Transverse colon (tissue), 4 donors: ENCODE results near the gene OR8B2. TPM values are rescaled to one million over a fixed set of nuclear protein-coding genes. Genes with fewer than 3 reads are reported as not detected.
"Not testable (repeated sequence)": the region's sequence is repeated elsewhere in the genome, so short reads cannot be mapped to it uniquely, and the experiment has no call there.

Experiments
- DNase-seq: peaks from one replicate; pipeline ENCODE4 v3.0.0-alpha.2; 2019
- H3K27ac ChIP-seq, 4 donors: fragments of 200-600 bp; sonication (generic); 2 replicates each; pipeline ENCODE4 v1.5.1; 2016 to 2018; ENCODE audit warnings: inconsistent platforms in 4 of 4
- H3K27me3 ChIP-seq: fragments of 200-600 bp; sonication (generic); 2 replicates; pipeline ENCODE4 v1.5.1; 2017; ENCODE audit warnings: inconsistent platforms
- H3K36me3 ChIP-seq, 4 donors: fragments of 200-600 bp; sonication (generic); 2 replicates each; pipeline ENCODE4 v1.5.1; 2017 to 2019; ENCODE audit warnings: inconsistent platforms in 4 of 4
- H3K4me1 ChIP-seq, 4 donors: fragments of 200-600 bp; sonication (generic); 2 replicates each; pipeline ENCODE4 v1.5.1; 2017 to 2020; ENCODE audit warnings: inconsistent platforms in 4 of 4
- H3K4me3 ChIP-seq, 4 donors: fragments of 200-600 bp; sonication (generic); 1 replicate in 1 of 4; 2 replicates in 3 of 4; pipeline versions ENCODE4 v1.5.1 to v1.6.1; 2017 to 2019; ENCODE audit warnings: inconsistent platforms in 4 of 4
- H3K9me3 ChIP-seq, 2 donors: fragments of 200-600 bp; sonication (generic); 2 replicates each; pipeline ENCODE4 v1.5.1; 2017 to 2019; ENCODE audit warnings: inconsistent platforms in 2 of 2
- EP300 ChIP-seq: sonication (generic); formaldehyde crosslinking; IDR thresholded peaks from one replicate; pipeline ENCODE4 v1.6.1; 2017; ENCODE audit warnings: antibody characterized with exemption, low read depth
- POLR2A ChIP-seq: fragments of 450-650 bp; IDR thresholded peaks from one replicate; pipeline ENCODE4 v1.6.1; 2016; ENCODE audit warnings: antibody characterized with exemption, mild to moderate bottlenecking, moderate library complexity
- POLR2AphosphoS5 ChIP-seq, 3 donors: sonication (generic); formaldehyde crosslinking; IDR thresholded peaks; one replicate each; pipeline ENCODE4 v1.6.1; 2016; ENCODE audit warnings: antibody characterized with exemption in 3 of 3
- WGBS, 2 donors: methylation state at CpG; one replicate each; pipeline ENCODE4 v1.1.5; 2018; ENCODE audit warnings: low coverage in 1 of 2; 5-methylcytosine and 5-hydroxymethylcytosine counted together
- in situ Hi-C, 4 donors: fragments of 200-750 bp; cut with MboI; loops; one replicate each; pipeline versions ENCODE4 v1.15.0 to v1.15.1; 2017; ENCODE audit warnings: low sequenced_read_pairs in 3 of 4, low pct_ligation_motif_present in 1 of 4, low pct_unique_long_range_greater_than_20kb in 1 of 4
- intact Hi-C: fragments of 100-400 bp; cut with DNase I; formaldehyde crosslinking; loops from one replicate; pipeline ENCODE4 v1.15.1; 2023; ENCODE audit warnings: low total_unique reads
- total RNA-seq, 4 donors: library from RNA; depleted of rRNA; stranded (reverse); fragments of >200 nt; gene quantifications; one replicate each; pipeline ENCODE4 v1.1.0, GENCODE V29; 2016
- TF ChIP-seq, protein P1 (sequence below), 5 experiments: fragments of 200-600 bp in 3 of 5; fragments of 450-650 bp in 2 of 5; sonication (generic) in 3 of 5; IDR thresholded peaks; 1 replicate in 2 of 5; 2 replicates in 3 of 5; pipeline ENCODE4 v1.5.1; 2016 to 2017; ENCODE audit warnings: antibody characterized with exemption in 5 of 5, inconsistent platforms in 3 of 5, mild to moderate bottlenecking in 2 of 5, moderate library complexity in 1 of 5

OR8B2 gene
- total RNA-seq, 4 donors from 2014 or later: not detected

DNA sequence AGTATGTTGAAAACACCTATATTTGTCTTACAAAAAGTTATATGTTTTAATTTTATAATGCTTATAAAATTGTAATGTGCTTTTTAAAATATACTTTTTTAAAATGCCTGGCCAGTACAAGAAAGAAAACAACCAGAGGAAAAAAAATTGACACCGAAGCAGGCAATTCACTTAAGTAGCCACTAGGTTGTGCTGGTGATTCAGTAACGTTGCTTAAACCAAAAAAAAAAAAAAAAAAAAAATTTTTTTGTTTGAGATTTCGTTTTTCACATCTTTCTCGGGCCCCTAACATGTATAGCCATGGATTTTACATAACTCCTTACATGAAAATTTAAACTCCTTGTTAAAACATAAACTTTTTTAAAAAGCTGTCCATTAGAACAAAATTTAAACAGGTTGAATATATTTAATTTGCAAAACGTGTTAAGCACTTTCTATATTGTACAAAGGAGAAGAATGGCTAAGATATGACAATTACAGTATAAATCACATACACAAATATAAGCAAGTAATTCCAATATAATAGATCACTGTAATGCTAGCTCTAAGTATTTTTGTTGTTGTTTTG is 31.1 kb upstream of the OR8B2 start:
- in situ Hi-C loops (loop anchor here (5.0 to 25.0 kb wide), 5 partner anchors 159 to 447 kb away; partner anchors contain the start of gene ROBO3 (in 1 of the 4)), intact Hi-C loops (no loop called here)
- H3K4me3 ChIP-seq: no peak overlapping the region
- no peaks in the 10 kb centered on the region for H3K4me1 ChIP-seq
- H3K27ac ChIP-seq: no peak overlapping the region
- H3K9me3 ChIP-seq: no peaks in the 10 kb centered on the region
- DNase-seq: no peak
- peaks cover 17% of the 10 kb centered on the region for H3K27me3 ChIP-seq
- 9 to 14% methylated on average over 5 of the region's 5 CpGs for WGBS, 2 donors
- TF ChIP-seq, protein P1, sequence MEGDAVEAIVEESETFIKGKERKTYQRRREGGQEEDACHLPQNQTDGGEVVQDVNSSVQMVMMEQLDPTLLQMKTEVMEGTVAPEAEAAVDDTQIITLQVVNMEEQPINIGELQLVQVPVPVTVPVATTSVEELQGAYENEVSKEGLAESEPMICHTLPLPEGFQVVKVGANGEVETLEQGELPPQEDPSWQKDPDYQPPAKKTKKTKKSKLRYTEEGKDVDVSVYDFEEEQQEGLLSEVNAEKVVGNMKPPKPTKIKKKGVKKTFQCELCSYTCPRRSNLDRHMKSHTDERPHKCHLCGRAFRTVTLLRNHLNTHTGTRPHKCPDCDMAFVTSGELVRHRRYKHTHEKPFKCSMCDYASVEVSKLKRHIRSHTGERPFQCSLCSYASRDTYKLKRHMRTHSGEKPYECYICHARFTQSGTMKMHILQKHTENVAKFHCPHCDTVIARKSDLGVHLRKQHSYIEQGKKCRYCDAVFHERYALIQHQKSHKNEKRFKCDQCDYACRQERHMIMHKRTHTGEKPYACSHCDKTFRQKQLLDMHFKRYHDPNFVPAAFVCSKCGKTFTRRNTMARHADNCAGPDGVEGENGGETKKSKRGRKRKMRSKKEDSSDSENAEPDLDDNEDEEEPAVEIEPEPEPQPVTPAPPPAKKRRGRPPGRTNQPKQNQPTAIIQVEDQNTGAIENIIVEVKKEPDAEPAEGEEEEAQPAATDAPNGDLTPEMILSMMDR (IDR thresholded peaks at IDR 0.05): peak; percentile 34 to 77 (median 56)
- TF ChIP-seq EP300: no peak
- TF ChIP-seq POLR2A: no peak
- TF ChIP-seq POLR2AphosphoS5 (IDR thresholded peaks at IDR 0.05): no peak
- H3K36me3 ChIP-seq: no peaks in the 10 kb centered on the region

DNA sequence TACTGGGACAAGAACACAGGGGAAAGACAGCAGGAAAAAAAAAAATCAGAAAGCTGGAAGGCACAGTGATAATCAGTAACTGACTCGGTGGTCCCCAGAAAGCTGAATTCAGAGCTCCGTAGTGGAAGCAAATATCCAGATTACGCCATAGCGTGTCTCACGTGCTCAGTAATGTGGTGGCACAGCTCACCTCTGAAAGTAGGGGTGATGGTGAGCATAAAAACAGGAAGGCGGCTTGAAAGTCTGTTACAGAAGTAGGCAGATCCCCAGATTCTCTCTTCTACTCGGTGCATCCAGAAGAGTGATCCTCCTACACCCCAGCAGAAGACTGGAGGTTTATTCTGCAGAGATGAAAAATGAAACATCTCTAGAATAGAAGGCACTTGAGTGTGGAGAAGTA is 25.6 kb upstream of the OR8B2 start:
- in situ Hi-C loops (loop anchor here in 3 of 4 donors (10.0 to 25.0 kb wide), 4 partner anchors 165 to 452 kb away; partner anchors contain the start of gene ROBO3 (in 1 of the 3)), intact Hi-C loops (no loop called here)
- Histone ChIP-seq H3K4me1 (no peaks in the 10 kb centered on the region), H3K4me3 (no peak overlapping the region), H3K27ac (no peak overlapping the region), H3K36me3 (no peaks in the 10 kb centered on the region), H3K27me3 (peaks cover 18% of the 10 kb centered on the region), H3K9me3 (no peaks in the 10 kb centered on the region)
- 73 to 86% methylated on average over 2 to 7 of the region's 7 CpGs for WGBS, 2 donors
- TF ChIP-seq POLR2A: no peak
- DNase-seq: no peak

DNA sequence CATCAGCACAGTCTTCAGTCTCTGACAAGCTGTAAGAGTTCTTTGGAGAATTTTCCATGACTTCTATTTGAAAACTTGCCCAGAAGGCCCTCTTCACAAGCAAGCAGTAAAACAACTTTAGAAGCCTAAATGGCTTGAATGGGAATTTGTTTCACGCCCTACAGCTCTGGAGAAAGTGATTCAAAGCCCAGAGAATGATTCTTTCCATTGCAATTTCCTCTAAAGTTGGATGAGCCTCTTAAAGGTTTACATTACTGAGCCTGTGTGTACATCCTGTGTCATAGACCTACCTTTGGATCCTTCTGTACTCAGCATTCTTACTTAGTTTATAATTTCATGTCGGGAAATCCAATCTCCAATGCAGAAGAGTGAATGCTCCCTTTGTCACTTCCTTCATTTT is 21.3 kb upstream of the OR8B2 start:
- in situ Hi-C loops: loop anchor here in 2 of 4 donors (25.0 kb wide), 2 partner anchors 432 to 457 kb away; partner anchors contain the start of gene ROBO3 (in 1 of the 2)
- H3K4me3 ChIP-seq: no peak overlapping the region
- no peak overlapping the region for H3K27ac ChIP-seq
- H3K4me1 ChIP-seq: no peaks in the 10 kb centered on the region
- H3K36me3 ChIP-seq: no peaks in the 10 kb centered on the region
- H3K9me3 ChIP-seq: no peaks in the 10 kb centered on the region
- peaks cover 10% of the 10 kb centered on the region for H3K27me3 ChIP-seq
- DNase-seq: no peak
- 33 to 45% methylated on average over 2 of the region's 2 CpGs for WGBS, 2 donors
- intact Hi-C loops: no loop called here
- TF ChIP-seq EP300: no peak

DNA sequence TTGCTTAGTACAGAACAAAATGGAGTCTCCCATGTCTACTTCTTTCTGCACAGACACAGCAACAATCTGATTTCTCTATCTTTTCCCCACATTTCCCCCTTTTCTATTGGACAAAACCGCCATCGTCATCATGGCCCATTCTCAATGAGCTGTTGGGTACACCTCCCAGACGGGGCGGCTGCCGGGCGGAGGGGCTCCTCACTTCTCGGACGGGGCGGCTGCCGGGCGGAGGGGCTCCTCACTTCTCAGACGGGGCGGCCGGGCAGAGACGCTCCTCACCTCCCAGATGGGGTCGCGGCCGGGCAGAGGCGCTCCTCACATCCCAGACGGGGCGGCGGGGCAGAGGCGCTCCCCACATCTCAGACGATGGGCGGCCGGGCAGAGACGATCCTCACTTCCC is 18.9 kb upstream of the OR8B2 start:
- 91% methylated on average over 15 of the region's 27 CpGs; no CpG with 5 or more reads in 1 of the 2 donors for WGBS, 2 donors
- H3K4me3 ChIP-seq, H3K4me1 ChIP-seq, intact Hi-C loops, H3K27ac ChIP-seq, DNase-seq, H3K36me3 ChIP-seq, H3K9me3 ChIP-seq, H3K27me3 ChIP-seq: not testable (repeated sequence)
- in situ Hi-C loops: loop anchor here in 2 of 4 donors (25.0 kb wide), 2 partner anchors 434 to 459 kb away; partner anchors contain the start of gene ROBO3 (in 1 of the 2)

DNA sequence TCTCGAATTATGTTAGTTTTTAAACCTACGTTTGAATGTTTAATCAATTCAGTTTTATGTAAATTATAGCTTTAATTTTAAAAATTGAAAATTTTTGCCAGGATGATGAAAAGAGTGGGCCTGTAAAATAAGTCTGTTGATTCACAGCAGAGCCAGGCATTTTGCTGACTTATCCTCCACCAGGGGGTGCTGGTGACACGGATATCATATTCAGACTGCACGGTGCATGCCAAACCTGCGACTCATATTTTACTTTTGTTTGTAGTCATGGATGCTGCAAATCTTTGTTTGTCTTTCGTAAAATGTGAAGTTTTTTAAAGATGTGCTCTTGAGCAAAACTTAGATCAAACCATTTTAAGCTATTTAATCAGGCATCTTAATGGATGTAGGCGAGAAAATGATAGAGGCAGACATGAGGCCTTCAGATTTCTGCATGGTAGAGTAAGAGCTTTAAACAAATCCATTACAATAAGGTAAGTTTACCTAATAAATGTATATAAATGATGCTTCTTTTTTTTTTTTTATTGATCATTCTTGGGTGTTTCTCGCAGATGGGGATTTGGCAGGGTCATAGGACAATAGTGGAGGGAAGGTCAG is 18.1 kb upstream of the OR8B2 start:
- no peak overlapping the region for H3K27ac ChIP-seq
- H3K36me3 ChIP-seq: no peaks in the 10 kb centered on the region
- intact Hi-C loops: no loop called here
- H3K4me1 ChIP-seq: no peaks in the 10 kb centered on the region
- no peaks in the 10 kb centered on the region for H3K27me3 ChIP-seq
- no peak overlapping the region for H3K4me3 ChIP-seq
- no peaks in the 10 kb centered on the region for H3K9me3 ChIP-seq
- TF ChIP-seq POLR2A (no peak), POLR2AphosphoS5 (IDR thresholded peaks at IDR 0.05) (no peak), EP300 (no peak)
- TF ChIP-seq, protein P1 (IDR thresholded peaks at IDR 0.05): peak; percentile 29 to 66 (median 58)
- in situ Hi-C loops: loop anchor here in 2 of 4 donors (25.0 kb wide), 2 partner anchors 435 to 460 kb away; partner anchors contain the start of gene ROBO3 (in 1 of the 2)
- peak; percentile 47 for DNase-seq
- WGBS, 2 donors: 42 to 54% methylated on average over 6 to 8 of the region's 8 CpGs
